ENCODE results near the gene CMTM6. TPM values are rescaled to one million over a fixed set of nuclear protein-coding genes. Genes with fewer than 3 reads are reported as not detected.

Gene CMTM6
- total and polyA plus RNA-seq, 9 of the 15 experiments (the other 6 are each of a cell fraction or from before 2014, with no cell fraction given) = 8.9 to 39.7 (median 19.5) TPM

DNA sequence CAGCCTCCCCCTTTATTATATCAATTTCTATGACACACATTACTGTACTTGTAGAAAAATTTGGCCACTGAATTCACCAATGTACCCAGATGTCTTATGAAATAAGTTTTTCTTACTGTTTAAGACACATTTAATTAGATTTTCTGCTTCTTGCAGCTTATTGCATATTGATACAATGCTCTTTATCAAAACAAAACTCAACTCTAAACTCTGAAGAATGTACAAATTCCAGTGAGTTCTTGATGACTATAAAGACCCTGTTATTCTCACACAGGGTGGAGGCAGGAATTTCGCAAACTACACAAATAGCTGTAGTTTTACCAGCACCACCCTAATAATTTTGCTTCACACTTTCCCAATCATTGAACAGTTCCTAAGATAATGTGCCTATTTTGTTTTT, 22.0 kb downstream of the CMTM6 start:
- no peaks in the 10 kb centered on the region for H3K27me3 ChIP-seq (ENCODE audit: control insufficient read depth in 2 of 2, insufficient read depth in 2 of 2, low read length in 2 of 2)
- H3K27ac ChIP-seq (ENCODE audit: extremely low read depth, low read depth, low read length) = no peak overlapping the region
- H3K9me3 ChIP-seq (replicated peaks; ENCODE audit: control insufficient read depth, insufficient read depth, low read depth, low read length) = no peaks in the 10 kb centered on the region
- CTCF ChIA-PET (ENCODE audit: low intra/inter-chr PET ratio) = no interaction called here
- intact Hi-C loops (cut with micrococcal nuclease) (no loop called here), in situ Hi-C loops (cut with MboI) (no loop called here)
- ATAC-seq (no peak), FAIRE-seq (no peak), DNase-seq (ENCODE audit: extremely low read depth in 1 of 4, low spot score in 3 of 4) (no peak)
- H2AFZ ChIP-seq (ENCODE audit: low read depth, low read length) = no peak overlapping the region
- POLR2A ChIA-PET = interaction anchor here (1.2 to 1.5 kb wide), 2 partner anchors 13 to 21 kb away, joined by 3 to 5 read pairs; no protein-coding TSS in a partner anchor
- TF ChIP-seq PCBP1 (IDR thresholded peaks at IDR 0.05; ENCODE audit: low read depth, low read length, poor library complexity, severe bottlenecking) = no peak
- TF ChIP-seq ZBED1 (IDR thresholded peaks at IDR 0.05) = no peak
- no peak for TF ChIP-seq SOX6 (IDR thresholded peaks at IDR 0.05)
- no peak for TF ChIP-seq KDM4B (IDR thresholded peaks at IDR 0.05; ENCODE audit: borderline replicate concordance in 2 of 2, low read depth in 1 of 2)
- no peak for TF ChIP-seq ZNF644 (tag; IDR thresholded peaks at IDR 0.05; ENCODE audit: low read depth)
- TF ChIP-seq SIX5 (IDR thresholded peaks at IDR 0.05; ENCODE audit: borderline replicate concordance in 1 of 2, insufficient read depth in 1 of 2, low read depth in 1 of 2, low read length in 2 of 2) = no peak
- no peak for TF ChIP-seq PURB (CRISPR knock-in tag; IDR thresholded peaks at IDR 0.05; ENCODE audit: low read depth)
- TF ChIP-seq ZBTB8A (IDR thresholded peaks at IDR 0.05; ENCODE audit: partially characterized antibody) = no peak
- no peak for TF ChIP-seq KDM5B (IDR thresholded peaks at IDR 0.05; ENCODE audit: insufficient replicate concordance, low read depth, low read length)
- TF ChIP-seq SRSF7 (optimal IDR thresholded peaks at IDR 0.05; ENCODE audit: low read depth, low read length) = no peak
- no peak for TF ChIP-seq TRIM28 (IDR thresholded peaks at IDR 0.05)
- TF ChIP-seq, protein P1, sequence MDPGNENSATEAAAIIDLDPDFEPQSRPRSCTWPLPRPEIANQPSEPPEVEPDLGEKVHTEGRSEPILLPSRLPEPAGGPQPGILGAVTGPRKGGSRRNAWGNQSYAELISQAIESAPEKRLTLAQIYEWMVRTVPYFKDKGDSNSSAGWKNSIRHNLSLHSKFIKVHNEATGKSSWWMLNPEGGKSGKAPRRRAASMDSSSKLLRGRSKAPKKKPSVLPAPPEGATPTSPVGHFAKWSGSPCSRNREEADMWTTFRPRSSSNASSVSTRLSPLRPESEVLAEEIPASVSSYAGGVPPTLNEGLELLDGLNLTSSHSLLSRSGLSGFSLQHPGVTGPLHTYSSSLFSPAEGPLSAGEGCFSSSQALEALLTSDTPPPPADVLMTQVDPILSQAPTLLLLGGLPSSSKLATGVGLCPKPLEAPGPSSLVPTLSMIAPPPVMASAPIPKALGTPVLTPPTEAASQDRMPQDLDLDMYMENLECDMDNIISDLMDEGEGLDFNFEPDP (CRISPR knock-in tag; IDR thresholded peaks at IDR 0.05) = no peak
- TF ChIP-seq ZNF316 (IDR thresholded peaks at IDR 0.05) = no peak
- no peak for TF ChIP-seq ZBTB1 (CRISPR knock-in tag; IDR thresholded peaks at IDR 0.05; ENCODE audit: borderline replicate concordance, low read depth)
- TF ChIP-seq SMARCA5 (IDR thresholded peaks at IDR 0.05) = no peak
- TF ChIP-seq ETV6 (IDR thresholded peaks at IDR 0.05; ENCODE audit: borderline replicate concordance in 1 of 2, low read depth in 2 of 2, low read length in 1 of 2) = no peak
- no peak for TF ChIP-seq ETV6 (CRISPR knock-in tag; IDR thresholded peaks at IDR 0.05; ENCODE audit: borderline replicate concordance)
- TF ChIP-seq, protein P2, sequence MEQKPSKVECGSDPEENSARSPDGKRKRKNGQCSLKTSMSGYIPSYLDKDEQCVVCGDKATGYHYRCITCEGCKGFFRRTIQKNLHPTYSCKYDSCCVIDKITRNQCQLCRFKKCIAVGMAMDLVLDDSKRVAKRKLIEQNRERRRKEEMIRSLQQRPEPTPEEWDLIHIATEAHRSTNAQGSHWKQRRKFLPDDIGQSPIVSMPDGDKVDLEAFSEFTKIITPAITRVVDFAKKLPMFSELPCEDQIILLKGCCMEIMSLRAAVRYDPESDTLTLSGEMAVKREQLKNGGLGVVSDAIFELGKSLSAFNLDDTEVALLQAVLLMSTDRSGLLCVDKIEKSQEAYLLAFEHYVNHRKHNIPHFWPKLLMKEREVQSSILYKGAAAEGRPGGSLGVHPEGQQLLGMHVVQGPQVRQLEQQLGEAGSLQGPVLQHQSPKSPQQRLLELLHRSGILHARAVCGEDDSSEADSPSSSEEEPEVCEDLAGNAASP (IDR thresholded peaks at IDR 0.05) = no peak
- TF ChIP-seq TAF7 (tag; IDR thresholded peaks at IDR 0.05) = no peak
- TF ChIP-seq CHCHD3 (CRISPR knock-in tag; IDR thresholded peaks at IDR 0.05) = no peak
- 100% methylated on average over 1 of the region's 1 CpG for WGBS (ENCODE audit: insufficient coverage, low coverage, missing lambda C conversion rate)
- H3K9ac ChIP-seq (ENCODE audit: insufficient read depth in 1 of 2, low read depth in 2 of 2, low read length in 2 of 2) = no peak overlapping the region
- no peaks in the 10 kb centered on the region for H3K9me1 ChIP-seq (ENCODE audit: control insufficient read depth, insufficient read depth, low read length)
- peaks cover 24% of the 10 kb centered on the region for H3K36me3 ChIP-seq (ENCODE audit: control insufficient read depth, insufficient read depth, low read length)
- peaks cover 0 to 3% of the 10 kb centered on the region in 2 experiments; a peak in 1 of 5 replicates for H3K4me1 ChIP-seq (replicated peaks in 1 of 2; ENCODE audit: control insufficient read depth in 2 of 2, insufficient read depth in 2 of 2, low read length in 2 of 2)
- no peak overlapping the region for H3K4me3 ChIP-seq
- no peaks in the 10 kb centered on the region for H4K20me1 ChIP-seq (replicated peaks; ENCODE audit: control insufficient read depth, insufficient read depth, low read length)
- no peak overlapping the region for H3K4me2 ChIP-seq (ENCODE audit: insufficient read depth, low read length)
- no peaks in the 10 kb centered on the region for H3K79me2 ChIP-seq (ENCODE audit: control insufficient read depth, insufficient read depth, low read length)
- no TSS peak for BruUV-seq (replicated peaks)

All from K562 (cell line).